ENCODE measurements around the gene RUNX2. TPM values are rescaled to one million over a fixed set of nuclear protein-coding genes. Genes with fewer than 3 reads are reported as not detected.

Gene RUNX2
- total RNA-seq, 2 experiments from 2014 or later: 0.27 to 0.44 TPM

- no peaks in the 10 kb centered on the region for H3K36me3 ChIP-seq (ENCODE audit: insufficient read depth, low read length)
- no peak for TF ChIP-seq EZH2phosphoT487 (IDR thresholded peaks at IDR 0.05; ENCODE audit: borderline replicate concordance, low read depth, low read length)
- no peak for TF ChIP-seq CTCF (conservative IDR thresholded peaks at IDR 0.05; ENCODE audit: low read length)
- H3K9me2 ChIP-seq (ENCODE audit: insufficient read depth, low read length): no peaks in the 10 kb centered on the region
- no peak overlapping the region for H2AFZ ChIP-seq (ENCODE audit: low read length)
- no peak overlapping the region for H3K4me2 ChIP-seq (ENCODE audit: low read length)
- BruUV-seq (replicated peaks): no TSS peak
- no peaks in the 10 kb centered on the region for H3K4me1 ChIP-seq (ENCODE audit: insufficient read depth, low read length, poor library complexity, severe bottlenecking)
- no peak overlapping the region for H3K4me3 ChIP-seq (ENCODE audit: low read depth, low read length, poor library complexity, severe bottlenecking)
- no peak for DNase-seq (ENCODE audit: low spot score)
- no peaks in the 10 kb centered on the region for H4K20me1 ChIP-seq (ENCODE audit: insufficient read depth, low read length)
- ChIA-PET CTCF (ENCODE audit: unreplicated experiment) (no interaction called here), POLR2A (no interaction called here)
- no peaks in the 10 kb centered on the region for H3K79me2 ChIP-seq (ENCODE audit: insufficient read depth, low read depth, low read length)
- intact Hi-C loops (cut with micrococcal nuclease; ENCODE audit: unreplicated experiment): no loop called here
- no peaks in the 10 kb centered on the region for H3K9me3 ChIP-seq (ENCODE audit: low read length)
- no peak overlapping the region for H3K27ac ChIP-seq (ENCODE audit: low read depth, low read length, poor library complexity, severe bottlenecking)
Observed at GRCh38 chr6:45699663-45700062, 371.5 kb downstream of the RUNX2 start.

- intact Hi-C loops (cut with micrococcal nuclease; ENCODE audit: unreplicated experiment): no loop called here
- no peak overlapping the region for H3K4me2 ChIP-seq (ENCODE audit: low read length)
- no peaks in the 10 kb centered on the region for H3K9me3 ChIP-seq (ENCODE audit: low read length)
Observed at GRCh38 chr6:45702849-45703739, 375.0 kb downstream of the RUNX2 start.

More at GRCh38 chr6:45702849-45703739, 375.0 kb downstream of the RUNX2 start:
- TF ChIP-seq CTCF (conservative IDR thresholded peaks at IDR 0.05; ENCODE audit: low read length): no peak
- no peak for TF ChIP-seq EZH2phosphoT487 (IDR thresholded peaks at IDR 0.05; ENCODE audit: borderline replicate concordance, low read depth, low read length)
- DNase-seq (ENCODE audit: low spot score): no peak
- Histone ChIP-seq H3K4me3 (ENCODE audit: low read depth, low read length, poor library complexity, severe bottlenecking) (no peak overlapping the region), H2AFZ (ENCODE audit: low read length) (no peak overlapping the region), H4K20me1 (ENCODE audit: insufficient read depth, low read length) (no peaks in the 10 kb centered on the region), H3K79me2 (ENCODE audit: insufficient read depth, low read depth, low read length) (no peaks in the 10 kb centered on the region), H3K36me3 (ENCODE audit: insufficient read depth, low read length) (no peaks in the 10 kb centered on the region), H3K9me2 (ENCODE audit: insufficient read depth, low read length) (no peaks in the 10 kb centered on the region), H3K4me1 (ENCODE audit: insufficient read depth, low read length, poor library complexity, severe bottlenecking) (no peaks in the 10 kb centered on the region), H3K27ac (ENCODE audit: low read depth, low read length, poor library complexity, severe bottlenecking) (no peak overlapping the region)
- ChIA-PET POLR2A (interaction anchor here (0.5 to 0.9 kb wide), 2 partner anchors 107 to 394 kb away, joined by 3 read pairs; no protein-coding TSS in a partner anchor), CTCF (ENCODE audit: unreplicated experiment) (interaction anchor here (1.3 kb wide), 1 partner anchor 12 kb away, joined by 4 read pairs; no protein-coding TSS in a partner anchor)
- BruUV-seq (replicated peaks): no TSS peak

All from OCI-LY7 (cell line).